ENCODE measurements around the gene GPR152.
"Not testable (repeated sequence)": the region's sequence is repeated elsewhere in the genome, so short reads cannot be mapped to it uniquely, and the experiment has no call there.

Gene GPR152

GRCh38 chr11:67489203-67489884 is 36.8 kb upstream of the GPR152 start:
- no peak for DNase-seq

- DNase-seq, result no peak
Measured at GRCh38 chr11:67486481-67487195, 34.1 kb upstream of the GPR152 start.

- not testable (repeated sequence) for DNase-seq
Measured at GRCh38 chr11:67485873-67486361, 33.4 kb upstream of the GPR152 start.

- DNase-seq, result peak; percentile 65
Measured at GRCh38 chr11:67484847-67485311, 32.4 kb upstream of the GPR152 start.

GRCh38 chr11:67483831-67484665 is 31.5 kb upstream of the GPR152 start:
- peak; percentile 45 for DNase-seq

- DNase-seq, result peak; percentile 98
Measured at GRCh38 chr11:67482827-67483798, 30.6 kb upstream of the GPR152 start, which contains the start of gene AIP. Gene AIP (plus strand): TSS chr11:67483026. CDS start chr11:67483159, 133 bp downstream.

GRCh38 chr11:67482275-67482826 is 29.8 kb upstream of the GPR152 start:
- no peak for DNase-seq

GRCh38 chr11:67477344-67478050 is 25.0 kb upstream of the GPR152 start:
- not testable (repeated sequence) for DNase-seq

- not testable (repeated sequence) for DNase-seq
Measured at GRCh38 chr11:67476692-67477091, 24.2 kb upstream of the GPR152 start.

GRCh38 chr11:67472882-67473281 is 20.4 kb upstream of the GPR152 start:
- no peak for DNase-seq

- DNase-seq, result no peak
Measured at GRCh38 chr11:67470337-67471002, 17.9 kb upstream of the GPR152 start.

- no peak for DNase-seq
Measured at GRCh38 chr11:67469508-67469811, 16.9 kb upstream of the GPR152 start.

GRCh38 chr11:67468759-67469507 is 16.4 kb upstream of the GPR152 start, which contains the start of gene TMEM134:
Gene TMEM134 (minus strand): TSS chr11:67469251. CDS start chr11:67469192, 59 bp downstream.
- DNase-seq, result peak; percentile 89

GRCh38 chr11:67468456-67468758 is 15.9 kb upstream of the GPR152 start:
- DNase-seq, result no peak

GRCh38 chr11:67468056-67468455 is 15.5 kb upstream of the GPR152 start:
- peak; percentile 39 for DNase-seq

- no peak for DNase-seq
Measured at GRCh38 chr11:67466962-67467771, 14.6 kb upstream of the GPR152 start.

GRCh38 chr11:67466367-67466766 is 13.8 kb upstream of the GPR152 start:
- DNase-seq, result no peak

GRCh38 chr11:67465530-67465929 is 13.0 kb upstream of the GPR152 start:
- DNase-seq, result not testable (repeated sequence)

GRCh38 chr11:67465189-67465510 is 12.6 kb upstream of the GPR152 start:
- DNase-seq, result no peak
